ENCODE data around the gene GPR143.

The GPR143 gene

DNA sequence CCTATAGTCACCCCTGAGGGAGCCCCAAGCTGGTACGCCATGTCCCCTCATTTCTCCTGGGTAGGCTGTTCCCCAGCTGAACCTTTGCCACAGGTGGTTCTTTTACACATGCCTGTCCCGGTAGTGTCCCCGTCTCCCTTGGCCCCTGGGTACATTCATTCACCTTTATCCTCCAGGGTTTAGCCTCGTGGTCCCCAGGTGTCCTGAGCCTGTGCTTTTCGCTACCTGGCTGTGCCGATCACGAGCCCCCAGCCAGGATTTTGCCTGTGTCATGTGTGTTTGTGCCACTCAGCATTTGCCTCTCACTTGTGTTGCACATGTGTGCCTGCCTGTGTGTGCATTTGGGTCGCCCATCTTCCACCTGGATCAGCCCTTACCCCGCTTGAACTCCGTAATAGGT, 57.6 kb downstream of the GPR143 start:
- Histone ChIP-seq H3K4me1 (ENCODE audit: insufficient read depth, low read length) (peaks cover 8% of the 10 kb centered on the region), H3K27ac (ENCODE audit: low read length) (no peak overlapping the region), H3K4me3 (ENCODE audit: low read depth in 1 of 2, low read length in 2 of 2) (no peak overlapping the region), H3K9me3 (ENCODE audit: insufficient read depth, low read length, severe bottlenecking) (no peaks in the 10 kb centered on the region), H2AFZ (ENCODE audit: low read depth, low read length) (no peak overlapping the region), H3K36me3 (ENCODE audit: insufficient read depth, low read length) (peaks cover 16% of the 10 kb centered on the region), H4K20me1 (ENCODE audit: insufficient read depth, low read length) (0 out of 2 replicates have a peak, but pooled peaks cover 2% of the 10 kb centered on the region), H3K27me3 (ENCODE audit: insufficient read depth, low read length, poor library complexity) (no peaks in the 10 kb centered on the region), H3K79me2 (ENCODE audit: insufficient read depth, low read length) (no peaks in the 10 kb centered on the region), H3K4me2 (ENCODE audit: insufficient read depth, low read length) (no peak overlapping the region), H3K9ac (ENCODE audit: low read depth, low read length) (no peak overlapping the region)
- TF ChIP-seq, protein P1, sequence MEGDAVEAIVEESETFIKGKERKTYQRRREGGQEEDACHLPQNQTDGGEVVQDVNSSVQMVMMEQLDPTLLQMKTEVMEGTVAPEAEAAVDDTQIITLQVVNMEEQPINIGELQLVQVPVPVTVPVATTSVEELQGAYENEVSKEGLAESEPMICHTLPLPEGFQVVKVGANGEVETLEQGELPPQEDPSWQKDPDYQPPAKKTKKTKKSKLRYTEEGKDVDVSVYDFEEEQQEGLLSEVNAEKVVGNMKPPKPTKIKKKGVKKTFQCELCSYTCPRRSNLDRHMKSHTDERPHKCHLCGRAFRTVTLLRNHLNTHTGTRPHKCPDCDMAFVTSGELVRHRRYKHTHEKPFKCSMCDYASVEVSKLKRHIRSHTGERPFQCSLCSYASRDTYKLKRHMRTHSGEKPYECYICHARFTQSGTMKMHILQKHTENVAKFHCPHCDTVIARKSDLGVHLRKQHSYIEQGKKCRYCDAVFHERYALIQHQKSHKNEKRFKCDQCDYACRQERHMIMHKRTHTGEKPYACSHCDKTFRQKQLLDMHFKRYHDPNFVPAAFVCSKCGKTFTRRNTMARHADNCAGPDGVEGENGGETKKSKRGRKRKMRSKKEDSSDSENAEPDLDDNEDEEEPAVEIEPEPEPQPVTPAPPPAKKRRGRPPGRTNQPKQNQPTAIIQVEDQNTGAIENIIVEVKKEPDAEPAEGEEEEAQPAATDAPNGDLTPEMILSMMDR (IDR thresholded peaks at IDR 0.05; ENCODE audit: borderline replicate concordance, extremely low read depth, low read length, poor library complexity, severe bottlenecking): no peak
- TF ChIP-seq EZH2 (IDR thresholded peaks at IDR 0.05; ENCODE audit: borderline replicate concordance, low read depth, low read length, severe bottlenecking): no peak
- no peak for DNase-seq
- ATAC-seq (ENCODE audit: insufficient read depth, low read depth): no peak

DNA sequence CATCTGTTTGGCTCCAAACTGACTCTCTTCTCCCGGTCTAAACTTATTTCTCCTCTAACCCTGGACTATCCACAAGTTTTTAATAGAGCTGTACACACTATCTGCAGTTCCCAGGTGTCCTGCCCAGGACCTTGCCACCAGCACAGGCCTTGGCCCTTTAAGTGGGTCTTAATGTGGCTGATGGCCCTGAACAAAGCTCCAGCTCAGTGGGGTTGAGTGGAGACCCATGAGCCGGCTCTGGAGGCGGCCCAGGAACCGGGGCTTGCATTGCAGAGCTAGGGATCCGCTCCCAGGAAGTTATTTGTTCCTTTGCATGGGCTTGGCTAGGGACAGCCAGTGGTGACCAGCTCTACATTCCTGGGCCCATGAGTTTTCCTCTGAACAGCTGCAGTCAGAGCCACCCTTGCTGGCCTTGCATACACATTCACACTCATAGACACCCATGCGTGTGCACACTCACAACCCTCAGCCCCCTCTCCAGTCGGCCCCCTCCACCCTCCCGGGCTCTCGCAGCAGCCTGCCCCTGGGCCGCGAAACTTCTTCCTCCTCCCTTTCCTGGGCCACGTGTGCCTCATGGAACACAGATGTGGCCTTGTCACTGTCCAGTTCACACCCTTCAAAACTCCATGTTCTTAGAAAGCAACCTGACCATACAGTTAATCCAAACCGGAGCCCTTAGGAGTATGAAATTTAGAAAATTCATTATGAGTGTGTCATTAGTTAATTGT, 58.2 kb downstream of the GPR143 start:
- DNase-seq (no peak), ATAC-seq (ENCODE audit: insufficient read depth, low read depth) (no peak)
- H2AFZ ChIP-seq (ENCODE audit: low read depth, low read length): no peak overlapping the region
- no peaks in the 10 kb centered on the region for H3K79me2 ChIP-seq (ENCODE audit: insufficient read depth, low read length)
- no peak for TF ChIP-seq EZH2 (IDR thresholded peaks at IDR 0.05; ENCODE audit: borderline replicate concordance, low read depth, low read length, severe bottlenecking)
- TF ChIP-seq, protein P1 (IDR thresholded peaks at IDR 0.05; ENCODE audit: borderline replicate concordance, extremely low read depth, low read length, poor library complexity, severe bottlenecking): no peak
- no peak overlapping the region for H3K4me2 ChIP-seq (ENCODE audit: insufficient read depth, low read length)
- no peak overlapping the region for H3K4me3 ChIP-seq (ENCODE audit: low read depth in 1 of 2, low read length in 2 of 2)
- no peak overlapping the region for H3K27ac ChIP-seq (ENCODE audit: low read length)
- H3K36me3 ChIP-seq (ENCODE audit: insufficient read depth, low read length): peaks cover 16% of the 10 kb centered on the region
- H4K20me1 ChIP-seq (ENCODE audit: insufficient read depth, low read length): 0 out of 2 replicates have a peak, but pooled peaks cover 2% of the 10 kb centered on the region
- peaks cover 8% of the 10 kb centered on the region for H3K4me1 ChIP-seq (ENCODE audit: insufficient read depth, low read length)
- H3K27me3 ChIP-seq (ENCODE audit: insufficient read depth, low read length, poor library complexity): no peaks in the 10 kb centered on the region
- no peak overlapping the region for H3K9ac ChIP-seq (ENCODE audit: low read depth, low read length)
- no peaks in the 10 kb centered on the region for H3K9me3 ChIP-seq (ENCODE audit: insufficient read depth, low read length, severe bottlenecking)

DNA sequence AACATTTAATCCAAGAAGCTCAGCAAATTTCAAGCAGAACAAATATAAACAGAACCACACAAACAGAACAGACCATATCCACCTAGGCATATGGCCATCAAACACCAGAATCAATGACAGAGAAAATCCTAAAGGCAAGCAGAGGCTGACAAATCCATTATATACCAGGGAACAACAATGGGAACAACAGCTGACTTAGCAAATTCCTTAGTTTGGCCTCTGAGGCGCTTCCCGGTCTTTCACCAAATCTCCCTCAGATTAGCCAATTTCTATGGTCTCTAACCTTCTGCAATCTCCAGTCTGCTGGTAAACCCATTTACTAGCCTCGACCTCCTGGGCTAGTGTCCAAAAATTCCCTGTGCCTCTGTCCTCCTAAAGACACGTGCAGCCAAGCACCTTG, 59.2 kb downstream of the GPR143 start:
- Histone ChIP-seq H3K27ac (ENCODE audit: low read length) (no peak overlapping the region), H2AFZ (ENCODE audit: low read depth, low read length) (no peak overlapping the region), H3K27me3 (ENCODE audit: insufficient read depth, low read length, poor library complexity) (no peaks in the 10 kb centered on the region), H3K4me2 (ENCODE audit: insufficient read depth, low read length) (no peak overlapping the region), H3K79me2 (ENCODE audit: insufficient read depth, low read length) (no peaks in the 10 kb centered on the region), H4K20me1 (ENCODE audit: insufficient read depth, low read length) (0 out of 2 replicates have a peak, but pooled peaks cover 2% of the 10 kb centered on the region), H3K36me3 (ENCODE audit: insufficient read depth, low read length) (peaks cover 10% of the 10 kb centered on the region), H3K4me3 (ENCODE audit: low read depth in 1 of 2, low read length in 2 of 2) (no peak overlapping the region), H3K9me3 (ENCODE audit: insufficient read depth, low read length, severe bottlenecking) (no peaks in the 10 kb centered on the region), H3K4me1 (ENCODE audit: insufficient read depth, low read length) (peaks cover 8% of the 10 kb centered on the region), H3K9ac (ENCODE audit: low read depth, low read length) (no peak overlapping the region)
- DNase-seq (no peak), ATAC-seq (ENCODE audit: insufficient read depth, low read depth) (no peak)
- TF ChIP-seq EZH2 (IDR thresholded peaks at IDR 0.05; ENCODE audit: borderline replicate concordance, low read depth, low read length, severe bottlenecking): no peak
- TF ChIP-seq, protein P1 (IDR thresholded peaks at IDR 0.05; ENCODE audit: borderline replicate concordance, extremely low read depth, low read length, poor library complexity, severe bottlenecking): no peak
